Liver (tissue), 3 donors: ENCODE results near the gene FAAP100.

Experiments used
- CTCF ChIP-seq: fragments of 150-350 bp; IDR thresholded peaks from 2 replicates; pipeline ENCODE4 v1.5.1; 2017; ENCODE audit warnings: improper control_type of control experiment, low read depth, low read length; ENCODE audit not compliant: missing input control
- RAD21 ChIP-seq, 2 donors: IDR thresholded peaks; 2 replicates each; pipeline ENCODE4 v1.6.1; 2016; ENCODE audit warnings: antibody characterized with exemption in 2 of 2, mild to moderate bottlenecking in 2 of 2
- donor health status: healthy.
- donor health status: healthy.

- TF ChIP-seq RAD21 (IDR thresholded peaks at IDR 0.05) (no peak), CTCF (no peak)
These were observed 502 bp downstream of the FAAP100 start for GRCh38 chr17:81551458-81552243.
